Measurements from ENCODE around the gene LIPJ.

DNA sequence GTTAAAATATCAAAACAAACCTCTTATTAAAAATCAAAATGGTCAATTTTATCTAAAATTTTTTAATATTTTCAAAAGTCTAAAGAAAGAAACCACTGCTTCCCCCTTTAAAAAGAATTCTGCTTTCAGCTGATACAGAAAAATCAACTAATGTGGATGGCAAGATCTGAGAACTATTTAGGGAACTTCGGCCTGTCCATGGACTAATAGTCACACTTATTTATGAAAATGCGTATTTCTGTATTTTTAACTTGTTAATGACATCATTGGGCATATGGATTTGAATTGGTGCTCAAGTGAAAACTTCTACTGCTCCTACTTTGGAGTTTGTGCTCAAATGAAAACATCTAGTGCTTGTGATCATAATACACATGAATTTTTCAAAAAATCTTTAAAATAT is 35.3 kb upstream of the LIPJ start:
- no peak for TF ChIP-seq CTCF (IDR thresholded peaks at IDR 0.05)
- no peak for TF ChIP-seq POLR2AphosphoS5 (IDR thresholded peaks at IDR 0.05)

Measured in sigmoid colon (tissue), 4 donors.